GM12872 (cell line): ENCODE measurements around the gene CLIC4.

Source experiments
- CTCF ChIP-seq: IDR thresholded peaks from 3 replicates; pipeline ENCODE4 v1.5.1; 2011; ENCODE audit warnings: low read depth, mild to moderate bottlenecking, low read length, moderate library complexity; ENCODE audit not compliant: insufficient read depth

Gene CLIC4

GRCh38 chr1:24762133-24762676, 17.0 kb downstream of the CLIC4 start:
- no peak for TF ChIP-seq CTCF

GRCh38 chr1:24763671-24764070, 18.4 kb downstream of the CLIC4 start:
- TF ChIP-seq CTCF: no peak

GRCh38 chr1:24764439-24764838, 19.2 kb downstream of the CLIC4 start:
- TF ChIP-seq CTCF: no peak

GRCh38 chr1:24764848-24765247, 19.6 kb downstream of the CLIC4 start:
- no peak for TF ChIP-seq CTCF

- TF ChIP-seq CTCF: no peak
Observed at GRCh38 chr1:24765308-24765988, 20.2 kb downstream of the CLIC4 start.

- no peak for TF ChIP-seq CTCF
Observed at GRCh38 chr1:24767351-24767750, 22.1 kb downstream of the CLIC4 start.

GRCh38 chr1:24768873-24769605, 23.8 kb downstream of the CLIC4 start:
- TF ChIP-seq CTCF: no peak
